HuH-7.5 (cell line): ENCODE results near the gene RS1.

Source experiments
- DNase-seq: peaks from one replicate; pipeline ENCODE4 v3.0.0; 2011; ENCODE audit warnings: low spot score

The RS1 gene

GRCh38 chrX:18672008-18672407, at the start of gene RS1:
RS1 (minus strand) TSS chrX:18672108; CDS start chrX:18672068, 40 bp downstream.
- DNase-seq = no peak

DNA sequence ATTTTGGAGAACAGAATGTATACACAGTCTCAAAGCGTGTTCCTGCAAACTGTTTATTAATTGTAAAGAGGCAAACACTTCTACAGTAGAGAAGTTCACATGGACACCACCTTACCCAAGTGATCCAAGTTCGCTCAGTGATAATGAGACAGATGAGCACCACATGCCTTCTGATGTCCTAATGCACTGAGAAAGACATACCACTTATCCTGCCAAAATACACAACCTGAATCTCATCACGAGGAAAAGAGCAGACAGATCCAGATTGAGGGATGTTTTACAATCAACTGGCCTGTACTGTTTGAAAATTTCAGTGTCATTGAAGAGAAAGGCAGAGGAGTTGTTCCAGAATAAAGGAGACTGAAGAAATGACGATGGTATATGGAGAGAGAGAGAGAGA, 47.9 kb upstream of the RS1 start:
- DNase-seq = no peak

DNA sequence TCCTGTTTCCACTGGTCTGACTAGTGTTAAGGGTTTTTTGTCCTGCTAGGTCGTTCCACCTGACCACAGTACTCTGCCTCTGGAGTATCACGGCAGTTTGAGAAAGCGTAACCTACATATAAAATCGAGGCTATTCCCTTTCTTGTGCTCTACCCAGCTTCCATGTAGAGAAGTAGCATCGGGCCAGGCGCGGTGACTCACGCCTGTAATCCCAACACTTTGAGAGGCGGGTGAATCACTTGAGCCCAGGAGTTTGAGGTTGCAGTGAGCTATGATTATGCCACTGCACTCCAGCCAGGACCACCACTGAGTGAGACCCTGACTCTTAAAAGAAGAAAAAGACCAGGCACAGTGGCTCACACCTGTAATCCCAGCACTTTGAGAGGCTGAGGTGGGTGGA, 43.0 kb upstream of the RS1 start:
- no peak for DNase-seq

DNA sequence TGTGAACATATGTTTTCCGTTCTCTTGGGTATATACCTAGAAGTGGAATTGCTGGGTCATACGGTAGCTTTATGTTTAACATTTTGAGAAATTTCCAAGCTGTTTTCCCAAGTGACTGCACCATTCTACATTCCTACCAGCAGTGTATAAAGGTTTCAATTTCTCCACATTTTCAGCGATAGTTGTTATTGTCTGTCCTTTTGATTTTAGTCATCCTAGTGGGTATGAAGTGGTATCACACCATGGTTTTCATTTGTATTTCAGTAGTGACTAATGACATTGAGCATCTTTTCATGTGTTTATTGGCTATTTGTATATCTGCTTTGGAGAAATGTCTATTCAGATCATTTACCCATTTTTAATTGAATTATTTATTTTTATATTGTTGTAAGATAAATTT, 37.9 kb upstream of the RS1 start:
- DNase-seq = no peak

DNA sequence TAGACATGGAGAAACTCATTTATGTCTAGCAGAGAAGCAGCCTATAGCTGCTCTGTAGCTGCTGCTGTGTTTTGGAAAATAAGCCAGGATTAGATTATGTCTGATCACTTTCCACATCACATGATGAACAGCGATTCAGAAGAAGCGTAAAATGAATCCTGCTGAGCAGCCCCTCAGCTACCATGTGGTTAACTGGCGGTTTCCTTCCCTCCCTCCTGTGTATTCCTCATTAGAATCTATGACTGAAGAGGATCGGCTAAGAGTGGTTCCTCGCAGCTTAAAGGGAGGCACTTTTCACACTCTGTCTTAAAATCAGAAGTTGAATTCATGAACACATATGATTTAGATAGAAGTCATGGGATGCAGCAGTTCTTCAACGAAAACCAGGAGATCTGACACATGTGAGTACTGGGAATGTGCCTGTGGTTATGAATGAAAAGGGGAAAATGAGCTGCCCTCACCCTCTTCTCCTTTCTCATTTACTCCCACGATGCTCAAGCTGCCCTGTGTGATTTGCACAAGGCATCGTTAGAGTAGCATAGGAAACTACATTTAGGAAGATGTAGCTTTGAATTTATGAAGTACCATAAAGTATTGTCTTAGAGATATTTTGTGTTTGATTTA, 35.6 kb upstream of the RS1 start, which contains the start of gene PPEF1:
Gene PPEF1 (plus strand): TSS at position 220 of the 624 bp plus-strand sequence. CDS start 136 bp downstream, at position 356.
- DNase-seq = no peak

DNA sequence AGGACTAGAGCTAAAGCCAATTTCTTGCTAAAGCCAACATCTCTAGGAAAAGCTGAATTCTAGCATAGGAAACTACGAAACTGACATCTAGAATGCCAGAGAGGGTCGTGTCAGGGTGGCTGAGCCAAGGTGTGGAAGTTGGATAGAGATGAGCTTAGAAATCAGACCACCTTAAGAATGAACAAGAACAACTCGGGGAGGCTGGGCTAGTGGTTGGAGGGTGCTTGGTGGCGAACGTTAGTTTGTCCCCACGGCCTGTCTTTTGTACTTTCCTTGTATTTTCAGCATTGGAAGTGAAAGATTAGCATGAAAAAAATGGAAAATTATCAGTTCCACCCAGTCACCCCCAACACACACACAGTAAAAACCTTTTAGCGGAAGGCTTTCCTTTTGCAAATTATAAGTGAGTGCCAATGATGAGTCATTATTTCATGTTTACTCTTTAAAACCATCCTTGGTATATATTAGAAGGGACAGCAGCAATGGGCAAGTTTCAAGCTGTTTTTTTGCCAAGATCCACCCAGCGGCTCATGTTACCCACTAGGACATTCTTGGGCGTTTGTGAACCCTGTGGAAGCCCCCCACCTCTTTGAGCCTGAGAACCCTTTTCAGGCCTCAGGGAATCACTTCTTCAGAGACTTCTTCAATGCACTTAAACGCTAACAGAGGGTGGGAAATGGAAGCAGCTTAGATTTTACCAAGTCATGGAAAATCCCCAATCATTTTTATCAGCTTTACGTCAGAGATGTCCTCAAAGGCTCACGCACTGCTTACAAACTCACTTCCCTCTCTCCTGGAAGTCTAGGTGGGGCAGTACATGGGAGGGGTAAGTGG, 30.7 kb upstream of the RS1 start:
- DNase-seq = no peak

GRCh38 chrX:18701621-18702361, 29.9 kb upstream of the RS1 start:
- no peak for DNase-seq

DNA sequence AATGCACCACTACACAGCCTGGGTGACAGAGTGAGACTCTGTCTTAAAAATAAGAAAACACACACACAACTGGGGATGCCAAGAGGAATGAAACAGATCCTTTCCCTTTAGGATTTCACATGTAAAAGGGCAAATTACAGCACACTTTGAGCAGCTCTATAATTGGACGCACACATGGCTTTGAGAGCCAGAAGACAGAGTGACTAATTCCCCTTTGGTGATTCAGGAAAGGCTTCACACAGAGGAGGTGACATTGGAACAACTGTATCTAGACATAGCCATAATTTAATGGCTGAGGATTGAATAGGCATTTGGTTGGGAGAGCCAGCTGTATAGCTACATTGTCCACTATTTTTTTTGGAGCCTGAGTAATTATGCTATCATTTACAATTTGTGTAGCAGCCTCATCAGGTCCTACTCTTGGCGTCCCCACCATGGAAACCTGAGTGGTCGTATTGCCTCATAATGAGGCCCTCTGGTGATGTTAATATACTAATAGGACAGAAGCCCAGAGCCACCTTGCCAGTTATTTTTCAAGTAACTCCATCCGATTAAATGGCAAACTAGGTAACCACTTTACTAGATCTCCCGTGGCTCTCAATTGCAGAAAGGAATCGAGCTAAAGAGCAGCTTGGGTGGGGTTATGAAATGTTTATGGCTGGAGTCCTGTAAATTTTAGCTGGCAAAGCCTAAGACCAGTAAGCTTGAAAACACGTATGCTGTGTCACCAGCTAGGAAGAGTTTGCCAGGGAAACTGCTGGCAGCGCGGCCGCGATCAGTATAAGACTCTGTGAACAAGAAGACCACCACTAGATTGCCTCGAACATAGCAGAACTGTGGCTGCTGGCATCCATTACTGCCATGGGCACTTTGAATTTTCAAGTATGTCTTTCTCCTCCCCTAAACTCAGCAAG, 27.1 kb upstream of the RS1 start:
- DNase-seq = no peak

- DNase-seq = no peak
Measured at GRCh38 chrX:18696653-18697052, 24.7 kb upstream of the RS1 start.

DNA sequence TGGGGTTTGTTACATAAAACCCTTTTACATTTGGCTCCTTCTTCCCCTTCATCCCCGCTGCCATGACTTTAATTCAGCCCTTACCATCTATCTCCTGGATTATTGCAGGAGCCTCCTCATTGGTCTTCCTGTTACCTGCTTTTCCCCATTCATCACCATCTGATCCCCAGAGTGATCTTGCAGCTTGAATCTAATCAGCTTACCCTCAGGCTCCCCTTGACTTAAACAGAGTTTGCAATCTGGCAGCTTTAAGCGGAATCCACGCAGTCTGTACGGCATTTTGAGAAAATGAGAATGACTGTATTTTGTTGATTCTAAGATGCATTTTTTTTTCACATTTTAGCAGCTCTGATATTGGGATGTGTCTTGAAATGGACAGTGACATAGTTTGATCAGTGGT, 20.6 kb upstream of the RS1 start:
- DNase-seq = no peak

- no peak for DNase-seq
Measured at GRCh38 chrX:18691431-18691830, 19.5 kb upstream of the RS1 start.

DNA sequence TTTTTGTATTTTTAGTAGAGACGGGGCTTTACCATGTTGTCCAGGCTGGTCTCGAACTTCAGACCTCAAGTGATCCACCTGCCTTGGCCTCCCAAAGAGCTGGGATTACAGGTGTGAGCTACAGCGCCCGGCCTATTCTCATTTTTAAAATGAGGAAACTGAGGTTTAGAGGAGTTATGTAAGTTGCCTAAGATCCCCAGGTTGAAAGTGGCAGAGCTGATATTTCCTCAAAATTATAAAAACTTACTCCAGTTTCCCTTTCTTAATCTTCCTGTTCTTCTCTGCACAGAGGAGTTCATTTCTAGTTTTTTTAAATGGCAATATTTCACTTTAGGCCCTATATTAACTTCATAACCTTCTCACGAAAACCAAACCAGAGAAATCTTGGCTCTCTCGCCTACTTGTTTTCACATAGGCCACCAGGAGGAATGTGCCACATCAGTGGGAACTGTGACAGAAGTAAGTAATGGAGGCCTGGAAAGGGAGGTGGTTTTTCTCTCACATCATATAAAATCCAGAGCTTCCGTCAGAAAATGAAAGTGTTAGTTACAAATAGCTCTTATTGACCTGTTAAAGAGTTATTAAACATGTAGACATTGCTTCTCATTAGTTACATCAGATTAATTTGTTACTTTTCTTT, 16.1 kb upstream of the RS1 start:
- no peak for DNase-seq

- DNase-seq = no peak
Measured at GRCh38 chrX:18682979-18683387, 11.1 kb upstream of the RS1 start.

DNA sequence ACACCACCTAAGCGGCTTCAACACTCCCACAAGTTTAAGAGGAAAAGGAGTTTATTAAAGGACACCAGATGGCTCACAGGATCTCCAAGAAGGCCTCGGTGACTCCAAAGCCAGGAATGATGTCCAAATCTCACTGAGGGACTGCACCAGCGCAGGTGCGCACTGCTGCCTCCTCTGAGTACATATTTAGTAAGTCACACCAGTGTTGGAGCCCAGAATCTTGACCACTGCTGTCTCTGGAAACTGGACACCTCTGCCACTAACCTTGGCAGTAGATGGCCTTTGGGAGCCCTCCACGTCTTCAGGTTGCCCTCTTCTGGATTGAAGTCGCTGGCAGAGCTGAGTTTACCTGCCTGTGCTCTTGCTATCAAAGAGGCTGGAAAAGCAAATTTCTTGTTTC, 10.1 kb upstream of the RS1 start:
- no peak for DNase-seq

DNA sequence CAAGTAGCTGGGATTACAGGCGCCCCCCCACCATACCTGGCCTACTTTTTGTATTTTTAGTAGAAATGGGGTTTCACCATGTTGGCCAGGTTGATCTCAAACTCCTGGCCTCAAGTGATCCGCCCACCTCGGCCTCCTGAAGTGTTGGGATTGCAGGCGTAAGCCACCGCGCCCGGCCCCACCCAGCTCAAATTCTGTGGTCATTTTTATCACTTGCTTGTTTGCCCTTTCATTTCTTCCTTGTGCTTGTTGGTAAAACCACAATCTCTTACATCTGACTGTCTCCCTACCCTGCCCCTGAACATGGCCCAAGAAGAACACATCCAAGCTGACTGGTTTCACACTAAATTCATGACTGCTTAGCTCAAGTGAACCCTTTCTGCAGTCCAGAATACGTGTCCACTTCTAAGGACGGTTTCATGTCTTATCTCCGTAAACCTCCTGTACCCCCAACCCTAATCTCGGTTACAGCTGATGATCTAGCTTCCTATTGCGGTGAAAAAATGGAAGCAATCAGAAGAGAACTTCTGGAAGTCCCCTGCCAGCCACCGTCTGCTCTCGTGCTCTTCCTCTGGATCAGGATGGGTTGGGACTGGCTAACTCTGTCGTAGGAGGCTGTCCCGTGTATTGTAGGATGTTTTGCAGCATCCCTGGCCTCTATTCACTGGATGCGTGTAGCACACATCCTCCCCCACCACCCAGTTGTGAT, 5.4 kb upstream of the RS1 start:
- DNase-seq = no peak

GRCh38 chrX:18676470-18676869, 4.6 kb upstream of the RS1 start:
- DNase-seq = peak; percentile 61

DNA sequence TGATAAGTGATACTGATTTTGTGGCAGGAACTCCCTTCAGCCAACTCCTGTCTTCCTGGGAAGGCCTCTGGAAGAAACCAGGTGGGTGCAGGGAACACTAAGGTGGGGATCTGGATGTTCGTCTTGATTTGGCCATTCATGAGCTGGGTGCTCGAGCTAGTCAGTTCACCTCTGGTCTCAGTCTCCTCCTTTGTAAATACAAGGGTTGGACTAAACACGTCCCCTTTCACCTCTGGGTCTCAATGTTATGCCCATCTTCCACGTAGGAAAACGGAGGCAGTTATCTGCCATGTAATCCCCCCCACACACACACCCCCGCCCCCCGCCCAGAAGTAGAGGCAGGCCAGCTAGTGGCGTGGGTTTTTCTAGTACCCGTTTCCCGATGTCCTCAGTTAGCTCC, 4.1 kb upstream of the RS1 start:
- no peak for DNase-seq

DNA sequence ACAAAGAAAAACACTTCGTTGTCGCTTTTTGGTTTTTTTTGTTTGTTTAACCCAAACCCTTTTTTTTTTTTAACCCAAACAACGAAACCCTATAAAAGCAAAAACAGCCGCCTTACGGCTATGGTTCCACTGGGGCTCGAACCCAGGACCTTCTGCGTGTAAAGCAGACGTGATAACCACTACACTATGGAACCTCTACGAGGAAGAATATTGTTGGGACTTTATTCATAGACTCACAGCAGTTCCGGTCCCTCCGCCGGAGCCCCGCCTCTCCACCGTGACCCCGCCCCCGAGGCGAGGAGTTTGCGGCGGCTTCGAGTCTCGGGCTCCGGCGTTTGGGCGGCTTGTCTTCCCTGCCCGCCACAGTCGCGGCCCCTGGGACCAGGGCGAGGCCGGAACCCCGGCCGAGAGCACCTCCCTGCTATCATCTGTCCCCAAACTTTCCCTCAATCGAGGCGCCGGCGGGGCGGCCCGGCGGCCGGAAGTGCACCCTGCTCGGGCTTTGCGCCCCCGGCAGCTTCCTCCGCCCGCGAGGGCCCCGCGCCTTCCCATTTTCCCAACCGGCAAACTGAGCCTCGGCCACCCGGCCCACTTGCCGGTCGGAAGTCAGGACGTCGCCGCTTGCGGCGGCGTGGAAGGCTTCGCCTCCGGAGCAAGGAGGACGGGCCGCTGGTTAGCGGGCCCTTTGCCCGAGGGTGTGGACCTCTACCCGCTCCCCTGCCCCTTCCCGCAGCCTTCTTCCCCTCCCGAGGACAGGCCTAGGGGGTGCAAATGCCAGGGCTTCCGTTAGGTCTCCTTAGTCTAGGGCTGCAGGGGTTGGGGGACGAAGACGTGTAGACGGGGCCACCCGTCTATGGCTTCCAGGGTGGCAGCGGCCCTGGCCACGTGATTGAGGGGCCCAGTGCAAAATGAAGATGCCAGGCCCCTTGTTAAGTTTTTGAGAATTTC, 3.2 kb upstream of the RS1 start:
- DNase-seq = peak; percentile 47

GRCh38 chrX:18674417-18674787, 2.5 kb upstream of the RS1 start:
- peak; percentile 13 for DNase-seq
